ENCODE results near the gene STAT3. TPM values are rescaled to one million over a fixed set of nuclear protein-coding genes. Genes with fewer than 3 reads are reported as not detected.
A peak's percentile ranks its signal among the peaks of the same experiment; 100 is the strongest.

The STAT3 gene
- total and polyA plus RNA-seq, 2 of the 13 experiments (the other 11 are each of a cell fraction or from before 2014, with no cell fraction given), result 61.8 to 62.4 TPM

- TF ChIP-seq ATF6 (CRISPR knock-in tag; conservative IDR thresholded peaks at IDR 0.05) (no peak), BRF2 (CRISPR knock-in tag; IDR thresholded peaks at IDR 0.05) (no peak), SALL1 (CRISPR knock-in tag; IDR thresholded peaks at IDR 0.05) (peak; percentile 70), ZNF772 (CRISPR knock-in tag; IDR thresholded peaks at IDR 0.05) (no peak), GATAD2A (CRISPR knock-in tag; IDR thresholded peaks at IDR 0.05) (no peak), CCAR2 (optimal IDR thresholded peaks at IDR 0.05; ENCODE audit: low read depth, low read length) (no peak), PATZ1 (CRISPR knock-in tag; IDR thresholded peaks at IDR 0.05) (0 out of 2 replicates have a peak, but pooled peaks have one; percentile 15), CREB1 (IDR thresholded peaks at IDR 0.05) (no peak), CREB1 (CRISPR knock-in tag; IDR thresholded peaks at IDR 0.05) (no peak), ATF1 (CRISPR knock-in tag; IDR thresholded peaks at IDR 0.05) (no peak), MAF1 (CRISPR knock-in tag; IDR thresholded peaks at IDR 0.05; ENCODE audit: borderline replicate concordance) (no peak), SNAPC2 (CRISPR knock-in tag; IDR thresholded peaks at IDR 0.05) (0 out of 2 replicates have a peak, but pooled peaks have one; percentile 41), FOXA3 (CRISPR knock-in tag; IDR thresholded peaks at IDR 0.05) (no peak), KDM5B (CRISPR knock-in tag; IDR thresholded peaks at IDR 0.05; ENCODE audit: borderline replicate concordance) (peak; percentile 34; the same call in 1 of the 2 replicates), ZNF205 (CRISPR knock-in tag; IDR thresholded peaks at IDR 0.05) (no peak), GLI4 (CRISPR knock-in tag; IDR thresholded peaks at IDR 0.05; ENCODE audit: borderline replicate concordance) (no peak), ZNF350 (CRISPR knock-in tag; IDR thresholded peaks at IDR 0.05; ENCODE audit: borderline replicate concordance, low read depth) (peak; percentile 54; the same call in 1 of the 2 replicates), FOXJ3 (CRISPR knock-in tag; IDR thresholded peaks at IDR 0.05; ENCODE audit: borderline replicate concordance) (no peak), MTA1 (CRISPR knock-in tag; IDR thresholded peaks at IDR 0.05; ENCODE audit: borderline replicate concordance) (no peak), GTF3A (CRISPR knock-in tag; conservative IDR thresholded peaks at IDR 0.05) (no peak), ZNF441 (CRISPR knock-in tag; IDR thresholded peaks at IDR 0.05; ENCODE audit: borderline replicate concordance) (0 out of 2 replicates have a peak, but pooled peaks have one; percentile 28), ZBTB3 (CRISPR knock-in tag; IDR thresholded peaks at IDR 0.05; ENCODE audit: borderline replicate concordance, low read depth) (no peak), CHCHD3 (CRISPR knock-in tag; IDR thresholded peaks at IDR 0.05) (no peak), CSRNP1 (CRISPR knock-in tag; IDR thresholded peaks at IDR 0.05) (no peak)
Observed at GRCh38 chr17:42405963-42406495, 17.8 kb upstream of the STAT3 start (continued).
